Lower lobe of right lung (tissue), 2 donors: ENCODE measurements around the gene RASSF10. TPM values are rescaled to one million over a fixed set of nuclear protein-coding genes. Genes with fewer than 3 reads are reported as not detected.
A peak's percentile ranks its signal among the peaks of the same experiment; 100 is the strongest.

Experiments used
- ATAC-seq, 2 donors: fragments of 200-7000 bp; cut with Tn5 transposase; one replicate each; pipeline ENCODE4 v1.9.1; 2020 to 2022; ENCODE audit warnings: mild to moderate bottlenecking in 2 of 2, moderate library complexity in 2 of 2
- DNase-seq: peaks from one replicate; pipeline ENCODE4 v3.0.0-alpha.2; 2020
- H3K27ac ChIP-seq: fragments of 200-600 bp; one replicate; pipeline ENCODE4 v1.8.0; 2022
- H3K27me3 ChIP-seq: fragments of 200-600 bp; one replicate; pipeline ENCODE4 v1.8.0; 2022; ENCODE audit warnings: low read depth
- H3K36me3 ChIP-seq: fragments of 200-600 bp; one replicate; pipeline ENCODE4 v1.8.0; 2022; ENCODE audit warnings: mild to moderate bottlenecking
- H3K4me1 ChIP-seq: fragments of 200-600 bp; one replicate; pipeline ENCODE4 v1.8.0; 2022
- H3K4me3 ChIP-seq: fragments of 200-600 bp; one replicate; pipeline ENCODE4 v1.8.0; 2022; ENCODE audit warnings: mild to moderate bottlenecking
- H3K9me3 ChIP-seq: fragments of 200-600 bp; one replicate; pipeline ENCODE4 v1.8.0; 2022
- intact Hi-C: fragments of 100-400 bp; cut with DNase I; formaldehyde crosslinking; loops from one replicate; pipeline ENCODE4 v1.11.0; 2022
- total RNA-seq: library from RNA; stranded (reverse); fragmentation: NEBNext Ultra II Directional; extraction: Animal tissue kit (Norgen Biotek cat#: 25700); gene quantifications from one replicate; pipeline ENCODE4 v1.2.1, GENCODE V29; 2021
- TF ChIP-seq, protein P1 (sequence below): fragments of 200-600 bp; IDR thresholded peaks from one replicate; pipeline ENCODE4 v1.8.0; 2022; ENCODE audit warnings: antibody characterized with exemption, mild to moderate bottlenecking
- donor health status: DM: no; HTN: yes; CAD: no; lungs with severe emphysema.

RASSF10 gene
- total RNA-seq, 1 donor from 2014 or later: 4.3 TPM

DNA sequence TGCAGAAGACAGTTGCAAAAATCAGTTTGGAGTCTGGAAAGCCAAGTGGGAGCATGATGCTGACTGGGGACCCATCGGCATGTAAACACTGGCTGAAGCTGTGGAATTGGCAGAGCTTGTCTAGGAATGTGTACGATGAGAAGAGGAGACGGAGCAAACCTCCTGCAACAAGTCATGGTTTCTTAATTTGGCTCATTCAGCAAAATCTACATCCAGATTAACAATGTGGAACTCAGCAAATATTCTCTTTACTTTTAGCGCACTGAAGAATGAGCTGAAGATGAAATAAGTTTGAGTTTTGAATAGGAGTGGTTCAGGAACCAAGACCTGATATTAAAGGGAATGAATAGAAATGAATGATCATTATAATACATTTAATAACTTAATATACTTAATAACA lies 26.6 kb downstream of the RASSF10 start:
- intact Hi-C loops: no loop called here
- TF ChIP-seq, protein P1, sequence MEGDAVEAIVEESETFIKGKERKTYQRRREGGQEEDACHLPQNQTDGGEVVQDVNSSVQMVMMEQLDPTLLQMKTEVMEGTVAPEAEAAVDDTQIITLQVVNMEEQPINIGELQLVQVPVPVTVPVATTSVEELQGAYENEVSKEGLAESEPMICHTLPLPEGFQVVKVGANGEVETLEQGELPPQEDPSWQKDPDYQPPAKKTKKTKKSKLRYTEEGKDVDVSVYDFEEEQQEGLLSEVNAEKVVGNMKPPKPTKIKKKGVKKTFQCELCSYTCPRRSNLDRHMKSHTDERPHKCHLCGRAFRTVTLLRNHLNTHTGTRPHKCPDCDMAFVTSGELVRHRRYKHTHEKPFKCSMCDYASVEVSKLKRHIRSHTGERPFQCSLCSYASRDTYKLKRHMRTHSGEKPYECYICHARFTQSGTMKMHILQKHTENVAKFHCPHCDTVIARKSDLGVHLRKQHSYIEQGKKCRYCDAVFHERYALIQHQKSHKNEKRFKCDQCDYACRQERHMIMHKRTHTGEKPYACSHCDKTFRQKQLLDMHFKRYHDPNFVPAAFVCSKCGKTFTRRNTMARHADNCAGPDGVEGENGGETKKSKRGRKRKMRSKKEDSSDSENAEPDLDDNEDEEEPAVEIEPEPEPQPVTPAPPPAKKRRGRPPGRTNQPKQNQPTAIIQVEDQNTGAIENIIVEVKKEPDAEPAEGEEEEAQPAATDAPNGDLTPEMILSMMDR: no peak
- Histone ChIP-seq H3K9me3 (no peaks in the 10 kb centered on the region), H3K36me3 (no peaks in the 10 kb centered on the region), H3K4me1 (peaks cover 8% of the 10 kb centered on the region), H3K27ac (no peak overlapping the region), H3K4me3 (no peak overlapping the region), H3K27me3 (no peaks in the 10 kb centered on the region)
- ATAC-seq (no peak), DNase-seq (no peak)

DNA sequence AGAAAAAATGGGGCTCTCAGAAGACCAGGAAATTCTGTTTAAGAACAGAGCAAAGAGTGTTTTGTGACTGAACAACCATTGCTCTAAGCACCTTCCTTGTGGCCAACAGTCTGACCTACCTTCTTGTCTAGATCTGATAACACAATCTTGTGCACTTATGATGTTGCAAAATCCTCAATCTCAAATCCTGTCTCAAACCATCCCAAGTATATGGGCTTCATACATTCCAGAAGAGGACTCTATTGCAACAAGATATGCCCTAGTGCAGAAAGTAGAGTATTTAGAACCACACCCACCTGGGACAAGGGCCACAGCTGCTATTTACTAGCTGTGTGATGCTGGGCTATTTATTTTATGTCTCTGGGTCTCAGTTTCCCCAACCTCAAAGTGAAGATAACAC lies 27.1 kb downstream of the RASSF10 start:
- DNase-seq: no peak
- TF ChIP-seq, protein P1: no peak
- Histone ChIP-seq H3K27me3 (no peaks in the 10 kb centered on the region), H3K27ac (no peak overlapping the region), H3K4me3 (no peak overlapping the region), H3K36me3 (no peaks in the 10 kb centered on the region), H3K9me3 (no peaks in the 10 kb centered on the region), H3K4me1 (peaks cover 4% of the 10 kb centered on the region)
- intact Hi-C loops: no loop called here
- no peak for ATAC-seq

DNA sequence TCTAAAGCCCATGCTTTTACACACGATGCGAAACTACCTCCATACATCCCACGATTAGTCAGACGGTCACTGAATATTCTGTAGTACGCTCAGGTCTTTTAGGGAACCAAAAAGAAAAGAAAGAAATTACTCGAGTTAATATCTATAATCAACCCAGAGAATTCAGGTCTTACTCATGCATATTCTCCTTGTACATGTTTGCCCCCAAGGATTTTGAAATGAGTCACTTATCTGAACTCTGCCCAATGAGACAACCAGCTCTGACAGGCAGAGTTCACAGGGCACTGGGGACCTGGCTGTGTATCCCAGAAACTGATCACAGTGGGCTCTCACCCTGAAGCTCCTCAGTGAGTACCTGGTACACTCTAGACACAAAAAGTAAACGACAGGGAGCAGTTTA lies 29.2 kb downstream of the RASSF10 start:
- no peaks in the 10 kb centered on the region for H3K4me1 ChIP-seq
- no peak overlapping the region for H3K27ac ChIP-seq
- intact Hi-C loops: no loop called here
- TF ChIP-seq, protein P1: no peak
- no peaks in the 10 kb centered on the region for H3K27me3 ChIP-seq
- H3K4me3 ChIP-seq: no peak overlapping the region
- DNase-seq (no peak), ATAC-seq (no peak)
- no peaks in the 10 kb centered on the region for H3K36me3 ChIP-seq
- H3K9me3 ChIP-seq: no peaks in the 10 kb centered on the region

DNA sequence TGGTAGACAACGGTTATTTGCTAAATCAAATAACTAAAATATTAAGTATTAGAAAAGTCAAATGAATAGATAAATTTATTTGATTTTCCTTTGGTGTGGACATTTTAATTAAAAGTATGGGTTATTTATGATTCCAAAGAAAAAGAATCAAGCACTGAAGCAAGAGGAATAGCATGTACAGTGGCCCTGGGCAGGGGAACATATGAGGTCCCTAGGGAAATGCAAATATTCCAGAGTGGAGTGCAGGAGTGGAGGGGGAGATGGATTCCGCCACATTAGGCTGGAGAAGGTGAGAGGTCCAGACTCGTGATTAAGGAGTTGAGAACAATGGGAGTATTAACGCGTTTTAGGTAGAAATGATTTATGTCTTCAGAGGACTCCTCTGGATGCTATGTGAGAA lies 30.0 kb downstream of the RASSF10 start:
- DNase-seq (no peak), ATAC-seq (no peak)
- TF ChIP-seq, protein P1: no peak
- Histone ChIP-seq H3K4me3 (no peak overlapping the region), H3K4me1 (no peaks in the 10 kb centered on the region), H3K27me3 (no peaks in the 10 kb centered on the region), H3K9me3 (no peaks in the 10 kb centered on the region), H3K36me3 (no peaks in the 10 kb centered on the region), H3K27ac (no peak overlapping the region)
- intact Hi-C loops: no loop called here

DNA sequence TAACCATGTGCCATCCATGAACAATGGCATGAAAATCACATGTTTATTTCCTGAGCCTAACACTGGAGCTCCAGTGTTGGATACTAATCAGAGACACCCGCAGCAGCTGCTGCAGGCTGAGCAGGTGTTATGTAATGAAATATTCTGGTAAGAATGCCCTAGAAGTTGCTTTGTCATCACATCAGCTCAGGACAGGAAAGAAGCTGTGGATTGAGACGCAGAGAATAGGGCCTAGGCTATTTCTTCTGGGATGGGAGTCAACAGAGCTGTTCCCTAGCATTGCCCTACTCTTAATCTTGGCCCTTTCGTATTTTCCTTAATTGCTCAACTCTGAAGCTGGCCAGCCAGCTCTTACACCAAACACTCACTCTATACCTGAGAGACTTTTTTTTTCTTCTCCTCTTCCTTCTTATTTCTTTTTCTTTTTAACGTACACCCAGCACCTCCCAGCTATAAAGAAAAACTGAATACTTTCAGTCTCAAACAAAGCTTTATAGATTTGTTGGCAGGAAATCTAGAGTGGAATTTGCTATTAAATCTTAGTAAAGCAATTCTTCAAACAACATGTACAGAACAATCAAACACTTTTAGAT lies 31.9 kb downstream of the RASSF10 start:
- DNase-seq: no peak
- Histone ChIP-seq H3K9me3 (no peaks in the 10 kb centered on the region), H3K36me3 (no peaks in the 10 kb centered on the region), H3K27me3 (no peaks in the 10 kb centered on the region), H3K4me3 (no peak overlapping the region), H3K4me1 (no peaks in the 10 kb centered on the region), H3K27ac (peak overlapping the region; percentile 12)
- intact Hi-C loops: no loop called here
- peak; percentile 30 to 59 for ATAC-seq
- TF ChIP-seq, protein P1: no peak
